Measurements from ENCODE around the gene ATP2A3.
A peak's percentile ranks its signal among the peaks of the same experiment; 100 is the strongest.
"Not testable (repeated sequence)": the region's sequence is repeated elsewhere in the genome, so short reads cannot be mapped to it uniquely, and the experiment has no call there.

The ATP2A3 gene

GRCh38 chr17:3949418-3949817 lies 14.8 kb downstream of the ATP2A3 start:
- no peak for DNase-seq (ENCODE audit: low spot score)
- Mint-ChIP-seq H3K36me3 (ENCODE audit: low read depth) (peaks cover 35% of the 10 kb centered on the region), H3K27me3 (ENCODE audit: low read depth) (no peaks in the 10 kb centered on the region), H3K4me1 (ENCODE audit: low read depth) (peaks cover 2% of the 10 kb centered on the region), H3K9me3 (no peaks in the 10 kb centered on the region), H3K4me3 (no peak overlapping the region), H3K27ac (no peak overlapping the region)

- H3K9me3 Mint-ChIP-seq; H3K4me1 Mint-ChIP-seq (ENCODE audit: low read depth); H3K27me3 Mint-ChIP-seq (ENCODE audit: low read depth); H3K27ac Mint-ChIP-seq; H3K4me3 Mint-ChIP-seq; DNase-seq (ENCODE audit: low spot score): not testable (repeated sequence)
- H3K36me3 Mint-ChIP-seq (ENCODE audit: low read depth): peaks cover 41% of the 10 kb centered on the region
Observed at GRCh38 chr17:3948551-3948950, 15.7 kb downstream of the ATP2A3 start.

GRCh38 chr17:3947318-3947810 lies 16.9 kb downstream of the ATP2A3 start:
- no peak for DNase-seq (ENCODE audit: low spot score)
- no peaks in the 10 kb centered on the region for H3K4me1 Mint-ChIP-seq (ENCODE audit: low read depth)
- H3K27ac Mint-ChIP-seq: no peak overlapping the region
- peaks cover 44% of the 10 kb centered on the region for H3K36me3 Mint-ChIP-seq (ENCODE audit: low read depth)
- no peaks in the 10 kb centered on the region for H3K9me3 Mint-ChIP-seq
- H3K4me3 Mint-ChIP-seq: no peak overlapping the region
- H3K27me3 Mint-ChIP-seq (ENCODE audit: low read depth): no peaks in the 10 kb centered on the region

- no peaks in the 10 kb centered on the region for H3K4me1 Mint-ChIP-seq (ENCODE audit: low read depth)
- DNase-seq (ENCODE audit: low spot score): no peak
- no peak overlapping the region for H3K4me3 Mint-ChIP-seq
- no peaks in the 10 kb centered on the region for H3K9me3 Mint-ChIP-seq
- no peak overlapping the region for H3K27ac Mint-ChIP-seq
- peaks cover 42% of the 10 kb centered on the region for H3K36me3 Mint-ChIP-seq (ENCODE audit: low read depth)
- H3K27me3 Mint-ChIP-seq (ENCODE audit: low read depth): no peaks in the 10 kb centered on the region
Observed at GRCh38 chr17:3946711-3947235, 17.5 kb downstream of the ATP2A3 start.

GRCh38 chr17:3944485-3945388 lies 19.5 kb downstream of the ATP2A3 start:
- Mint-ChIP-seq H3K27me3 (ENCODE audit: low read depth) (no peaks in the 10 kb centered on the region), H3K36me3 (ENCODE audit: low read depth) (peaks cover 53% of the 10 kb centered on the region)

GRCh38 chr17:3943240-3943891 lies 20.9 kb downstream of the ATP2A3 start:
- peaks cover 56% of the 10 kb centered on the region for H3K36me3 Mint-ChIP-seq (ENCODE audit: low read depth)
- H3K27ac Mint-ChIP-seq: no peak overlapping the region
- H3K4me3 Mint-ChIP-seq: no peak overlapping the region
- DNase-seq (ENCODE audit: low spot score): no peak
- H3K9me3 Mint-ChIP-seq: no peaks in the 10 kb centered on the region
- no peaks in the 10 kb centered on the region for H3K27me3 Mint-ChIP-seq (ENCODE audit: low read depth)
- H3K4me1 Mint-ChIP-seq (ENCODE audit: low read depth): no peaks in the 10 kb centered on the region

More at GRCh38 chr17:3944485-3945388, 19.5 kb downstream of the ATP2A3 start:
- no peak overlapping the region for H3K4me3 Mint-ChIP-seq
- H3K27ac Mint-ChIP-seq: no peak overlapping the region
- H3K4me1 Mint-ChIP-seq (ENCODE audit: low read depth): no peaks in the 10 kb centered on the region
- H3K9me3 Mint-ChIP-seq: no peaks in the 10 kb centered on the region
- DNase-seq (ENCODE audit: low spot score): no peak

GRCh38 chr17:3940965-3941698 lies 23.1 kb downstream of the ATP2A3 start:
- DNase-seq (ENCODE audit: low spot score): no peak
- Mint-ChIP-seq H3K4me1 (ENCODE audit: low read depth) (no peaks in the 10 kb centered on the region), H3K4me3 (no peak overlapping the region), H3K27me3 (ENCODE audit: low read depth) (no peaks in the 10 kb centered on the region), H3K27ac (no peak overlapping the region), H3K9me3 (no peaks in the 10 kb centered on the region), H3K36me3 (ENCODE audit: low read depth) (peaks cover 63% of the 10 kb centered on the region)

- Mint-ChIP-seq H3K4me3 (no peak overlapping the region), H3K27ac (peak overlapping the region; percentile 14), H3K36me3 (ENCODE audit: low read depth) (peaks cover 61% of the 10 kb centered on the region), H3K4me1 (ENCODE audit: low read depth) (no peaks in the 10 kb centered on the region), H3K27me3 (ENCODE audit: low read depth) (no peaks in the 10 kb centered on the region), H3K9me3 (no peaks in the 10 kb centered on the region)
- no peak for DNase-seq (ENCODE audit: low spot score)
Observed at GRCh38 chr17:3937359-3937758, 26.9 kb downstream of the ATP2A3 start.

- no peaks in the 10 kb centered on the region for H3K4me1 Mint-ChIP-seq (ENCODE audit: low read depth)
- no peaks in the 10 kb centered on the region for H3K27me3 Mint-ChIP-seq (ENCODE audit: low read depth)
- no peaks in the 10 kb centered on the region for H3K9me3 Mint-ChIP-seq
- peaks cover 63% of the 10 kb centered on the region for H3K36me3 Mint-ChIP-seq (ENCODE audit: low read depth)
- H3K4me3 Mint-ChIP-seq: no peak overlapping the region
- DNase-seq (ENCODE audit: low spot score): no peak
- no peak overlapping the region for H3K27ac Mint-ChIP-seq
Observed at GRCh38 chr17:3935825-3936355, 28.3 kb downstream of the ATP2A3 start.

GRCh38 chr17:3935140-3935542 lies 29.1 kb downstream of the ATP2A3 start:
- no peaks in the 10 kb centered on the region for H3K9me3 Mint-ChIP-seq
- no peak for DNase-seq (ENCODE audit: low spot score)
- no peaks in the 10 kb centered on the region for H3K4me1 Mint-ChIP-seq (ENCODE audit: low read depth)
- H3K4me3 Mint-ChIP-seq: no peak overlapping the region
- H3K27me3 Mint-ChIP-seq (ENCODE audit: low read depth): no peaks in the 10 kb centered on the region
- H3K36me3 Mint-ChIP-seq (ENCODE audit: low read depth): peaks cover 58% of the 10 kb centered on the region
- H3K27ac Mint-ChIP-seq: no peak overlapping the region

- no peak for DNase-seq (ENCODE audit: low spot score)
- H3K4me1 Mint-ChIP-seq (ENCODE audit: low read depth): no peaks in the 10 kb centered on the region
- no peak overlapping the region for H3K27ac Mint-ChIP-seq
- peaks cover 41% of the 10 kb centered on the region for H3K36me3 Mint-ChIP-seq (ENCODE audit: low read depth)
- no peaks in the 10 kb centered on the region for H3K9me3 Mint-ChIP-seq
- H3K27me3 Mint-ChIP-seq (ENCODE audit: low read depth): no peaks in the 10 kb centered on the region
- H3K4me3 Mint-ChIP-seq: no peak overlapping the region
Observed at GRCh38 chr17:3929764-3930163, 34.5 kb downstream of the ATP2A3 start.

- H3K36me3 Mint-ChIP-seq (ENCODE audit: low read depth): peaks cover 40% of the 10 kb centered on the region
Observed at GRCh38 chr17:3929181-3929580, 35.1 kb downstream of the ATP2A3 start.

GRCh38 chr17:3928406-3928805 lies 35.8 kb downstream of the ATP2A3 start:
- Mint-ChIP-seq H3K27me3 (ENCODE audit: low read depth) (no peaks in the 10 kb centered on the region), H3K27ac (no peak overlapping the region), H3K4me3 (no peak overlapping the region), H3K4me1 (ENCODE audit: low read depth) (no peaks in the 10 kb centered on the region), H3K36me3 (ENCODE audit: low read depth) (peaks cover 41% of the 10 kb centered on the region), H3K9me3 (no peaks in the 10 kb centered on the region)
- DNase-seq (ENCODE audit: low spot score): no peak

More at GRCh38 chr17:3929181-3929580, 35.1 kb downstream of the ATP2A3 start:
- H3K27ac Mint-ChIP-seq: no peak overlapping the region
- no peak for DNase-seq (ENCODE audit: low spot score)
- no peaks in the 10 kb centered on the region for H3K27me3 Mint-ChIP-seq (ENCODE audit: low read depth)
- no peak overlapping the region for H3K4me3 Mint-ChIP-seq
- H3K9me3 Mint-ChIP-seq: no peaks in the 10 kb centered on the region
- no peaks in the 10 kb centered on the region for H3K4me1 Mint-ChIP-seq (ENCODE audit: low read depth)

Measured in T-helper 2 cell treated with Interferon-gamma antibody and Interleukin-4, amounts not matched to agents 5 μg/mL and 100 μg/mL, for 36 hours (primary cell).